B cell (primary cell): Measurements from ENCODE around the gene GHR. TPM values are rescaled to one million over a fixed set of nuclear protein-coding genes. Genes with fewer than 3 reads are reported as not detected.

Experiments
- ATAC-seq: fragments of 200-7000 bp; cut with Tn5 transposase; one replicate; pipeline ENCODE4 v1.10.0; 2021; ENCODE audit warnings: low read depth, mild to moderate bottlenecking, moderate number of reproducible peaks, moderate library complexity
- CTCF ChIA-PET: fragments of 350-600 bp; sonication (Branson Sonifier 250); formaldehyde crosslinking; loops from one replicate; lab custom pipeline; 2021; ENCODE audit warnings: antibody characterized with exemption, inconsistent platforms; lab: Charles Lee
- POLR2A ChIA-PET: fragments of 350-600 bp; sonication (Branson Sonifier 250); formaldehyde crosslinking; loops from one replicate; lab custom pipeline; 2021; ENCODE audit warnings: antibody characterized with exemption; lab: Charles Lee
- DNase-seq: peaks from one replicate; pipeline ENCODE4 v3.0.0; 2013
- H2AFZ ChIP-seq: 2 replicates; pipeline ENCODE4 v1.6.1; 2012; ENCODE audit warnings: mild to moderate bottlenecking, low read depth, low read length; ENCODE audit not compliant: insufficient read depth, poor library complexity, severe bottlenecking
- H3K27ac ChIP-seq, 2 donors: 1 replicate in 1 of 2; 2 replicates in 1 of 2; pipeline ENCODE4 v1.5.1; 2012 to 2013; ENCODE audit warnings: low read length in 2 of 2, mild to moderate bottlenecking in 2 of 2, moderate library complexity in 1 of 2
- H3K27me3 ChIP-seq, 4 experiments: fragments of 200-600 bp in 1 of 4; sonication (generic) in 1 of 4; replicated peaks in 1 of 4; 1 replicate in 2 of 4; 2 replicates in 2 of 4; pipeline versions ENCODE4 v1.6.1 to v1.7.0; 2013 to 2016; ENCODE audit warnings: low read length in 3 of 4, mild to moderate bottlenecking in 2 of 4, mixed read lengths in 1 of 4, moderate library complexity in 1 of 4; ENCODE audit not compliant: insufficient read depth in 4 of 4, control insufficient read depth in 3 of 4; ENCODE audit errors: control extremely low read depth in 1 of 4
- H3K36me3 ChIP-seq, 2 experiments: replicated peaks in 1 of 2; 1 replicate in 1 of 2; 2 replicates in 1 of 2; pipeline versions ENCODE4 v1.6.1 to v1.7.1; 2013; ENCODE audit warnings: low read length in 1 of 2; ENCODE audit not compliant: insufficient read depth in 2 of 2, control insufficient read depth in 1 of 2; ENCODE audit errors: control extremely low read depth in 1 of 2, extremely low read depth in 1 of 2
- H3K4me1 ChIP-seq, 2 donors: fragments of 200-600 bp in 1 of 2; sonication (generic) in 1 of 2; 1 replicate in 1 of 2; 2 replicates in 1 of 2; pipeline versions ENCODE4 v1.5.1 to v1.6.1; 2013 to 2017; ENCODE audit warnings: low read length in 2 of 2; ENCODE audit not compliant: control insufficient read depth in 2 of 2, insufficient read depth in 2 of 2
- H3K4me2 ChIP-seq: replicated peaks from 2 replicates; pipeline ENCODE3; 2012; ENCODE audit warnings: mild to moderate bottlenecking, low read depth, low read length; ENCODE audit not compliant: poor library complexity, severe bottlenecking
- H3K4me3 ChIP-seq, 5 experiments: fragments of 200-600 bp in 1 of 5; sonication (generic) in 1 of 5; 1 replicate in 3 of 5; 2 replicates in 2 of 5; pipeline versions ENCODE4 v1.5.1 to v1.7.0; 2011 to 2016; ENCODE audit warnings: low read length in 4 of 5, mild to moderate bottlenecking in 4 of 5, low read depth in 2 of 5, control low read depth in 1 of 5, moderate library complexity in 1 of 5; ENCODE audit not compliant: insufficient read depth in 1 of 5; ENCODE audit errors: control extremely low read depth in 1 of 5, extremely low read depth in 1 of 5
- H3K79me2 ChIP-seq: fragments of 200-600 bp; sonication (generic); one replicate; pipeline ENCODE4 v1.6.0; 2016; ENCODE audit warnings: low read length; ENCODE audit not compliant: control insufficient read depth, insufficient read depth
- H3K9ac ChIP-seq: fragments of 200-600 bp; sonication (generic); 2 replicates; pipeline ENCODE4 v1.6.1; 2017; ENCODE audit warnings: mild to moderate bottlenecking, low read length, moderate library complexity
- H3K9me3 ChIP-seq, 3 donors: one replicate each; pipeline versions ENCODE4 v1.6.1 to v1.7.1; 2013; ENCODE audit warnings: low read length in 2 of 3; ENCODE audit not compliant: control insufficient read depth in 2 of 3, insufficient read depth in 1 of 3; ENCODE audit errors: control extremely low read depth in 1 of 3
- H4K20me1 ChIP-seq: 2 replicates; pipeline ENCODE4 v1.6.0; 2012; ENCODE audit warnings: mild to moderate bottlenecking, low read length; ENCODE audit not compliant: insufficient read depth, control insufficient read depth, poor library complexity, severe bottlenecking
- H3K27ac Mint-ChIP-seq: one replicate; pipeline ENCODE4 v1.8.0; 2021; ENCODE audit warnings: mixed read lengths
- H3K27me3 Mint-ChIP-seq: one replicate; pipeline ENCODE4 v1.8.0; 2021; ENCODE audit warnings: mixed read lengths
- H3K4me1 Mint-ChIP-seq: one replicate; pipeline ENCODE4 v1.8.0; 2021; ENCODE audit warnings: mixed read lengths
- H3K4me3 Mint-ChIP-seq: one replicate; pipeline ENCODE4 v1.8.0; 2021; ENCODE audit warnings: mixed read lengths
- H3K9me3 Mint-ChIP-seq: one replicate; pipeline ENCODE4 v1.8.0; 2022; ENCODE audit warnings: mixed read lengths; ENCODE audit not compliant: insufficient read depth
- CTCF ChIP-seq: fragments of 200-600 bp; IDR thresholded peaks from one replicate; pipeline ENCODE4 v1.8.0; 2022; ENCODE audit warnings: antibody characterized with exemption, mild to moderate bottlenecking
- EZH2 ChIP-seq: IDR thresholded peaks from 2 replicates; pipeline ENCODE4 v1.6.1; 2012; ENCODE audit warnings: borderline replicate concordance, low read depth, mild to moderate bottlenecking, moderate library complexity, low read length; ENCODE audit not compliant: insufficient read depth, poor library complexity, severe bottlenecking
- WGBS: methylation state at CpG from one replicate; pipeline ENCODE4 v1.1.5; 2013; ENCODE audit warnings: missing lambda C conversion rate; ENCODE audit not compliant: insufficient coverage; 5-methylcytosine and 5-hydroxymethylcytosine counted together
- intact Hi-C: fragments of 100-400 bp; cut with micrococcal nuclease; formaldehyde crosslinking; loops from one replicate; pipeline ENCODE4 v1.10.0; 2022
- polyA plus RNA-seq: library from polyadenylated mRNA; depleted of rRNA; stranded (reverse); fragments of >200 nt; gene quantifications from 2 replicates; pipeline ENCODE4 v1.2.3, GENCODE V29; 2012
- total RNA-seq, 2 donors: library from RNA; stranded (reverse); fragments of 120-200 nt in 1 of 2; gene quantifications; 1 replicate in 1 of 2; 2 replicates in 1 of 2; pipeline versions ENCODE4 v1.2.3 to v1.2.4, GENCODE V29; 2013 to 2022

Gene GHR
- total and polyA plus RNA-seq, 2 donors (not counting 1 experiment from before 2014, with no cell fraction given), result not detected

GRCh38 chr5:42590566-42590965 is 167.3 kb downstream of the GHR start:
- intact Hi-C loops, result no loop called here
- H3K4me3 ChIP-seq, result no peak overlapping the region
- H3K9me3 ChIP-seq, result peaks cover 0 to 2% (median 0%) of the 10 kb centered on the region in 3 donors
- H3K27ac Mint-ChIP-seq, result no peak overlapping the region
- no peak overlapping the region for H3K4me2 ChIP-seq
- ATAC-seq, result no peak
- peak overlapping the region; percentile 60 for H2AFZ ChIP-seq
- H3K4me1 Mint-ChIP-seq, result peaks cover 16% of the 10 kb centered on the region
- TF ChIP-seq EZH2 (no peak), CTCF (no peak)
- no peaks in the 10 kb centered on the region for H4K20me1 ChIP-seq
- H3K36me3 ChIP-seq, result no peaks in the 10 kb centered on the region
- POLR2A ChIA-PET, result no interaction called here
- no peak overlapping the region for H3K4me3 Mint-ChIP-seq
- H3K9me3 Mint-ChIP-seq, result no peaks in the 10 kb centered on the region
- no peaks in the 10 kb centered on the region for H3K79me2 ChIP-seq
- peaks cover 19% of the 10 kb centered on the region for H3K27me3 Mint-ChIP-seq
- H3K4me1 ChIP-seq, result peaks cover 4 to 7% of the 10 kb centered on the region in 2 donors
- H3K9ac ChIP-seq, result no peak overlapping the region
- H3K27me3 ChIP-seq, result no peaks in the 10 kb centered on the region
- CTCF ChIA-PET, result interaction anchor here (1.2 kb wide), 1 partner anchor 11 kb away, joined by 3 read pairs; no protein-coding TSS in a partner anchor
- DNase-seq, result no peak
- H3K27ac ChIP-seq, result no peak overlapping the region

GRCh38 chr5:42591015-42591414 is 167.8 kb downstream of the GHR start:
- TF ChIP-seq CTCF, result no peak
- H3K4me3 ChIP-seq, result no peak overlapping the region
- 4% methylated on average over 6 of the region's 7 CpGs for WGBS
- no peaks in the 10 kb centered on the region for H3K36me3 ChIP-seq
- H3K79me2 ChIP-seq, result no peaks in the 10 kb centered on the region
- ChIA-PET CTCF (interaction anchor here (1.2 to 2.0 kb wide), 2 partner anchors 8 to 11 kb away, joined by 3 to 6 read pairs; no protein-coding TSS in a partner anchor), POLR2A (no interaction called here)
- Mint-ChIP-seq H3K27ac (no peak overlapping the region), H3K9me3 (no peaks in the 10 kb centered on the region), H3K4me1 (peaks cover 16% of the 10 kb centered on the region), H3K27me3 (peaks cover 19% of the 10 kb centered on the region), H3K4me3 (peak overlapping the region; percentile 5)
- peak overlapping the region; percentile 60 for H2AFZ ChIP-seq
- no peaks in the 10 kb centered on the region for H3K27me3 ChIP-seq
- ATAC-seq, result no peak
- no peaks in the 10 kb centered on the region for H4K20me1 ChIP-seq
- peaks cover 4 to 7% of the 10 kb centered on the region in 2 donors for H3K4me1 ChIP-seq
- no peak overlapping the region for H3K27ac ChIP-seq
- H3K9me3 ChIP-seq, result peaks cover 0 to 2% (median 0%) of the 10 kb centered on the region in 3 donors
- intact Hi-C loops, result no loop called here
- H3K9ac ChIP-seq, result no peak overlapping the region
- peak overlapping the region; percentile 13 for H3K4me2 ChIP-seq
- DNase-seq, result no peak
